Prostate gland (tissue), 2 donors: ENCODE measurements around the gene MCM10. TPM values are rescaled to one million over a fixed set of nuclear protein-coding genes. Genes with fewer than 3 reads are reported as not detected.
"Not testable (repeated sequence)": the region's sequence is repeated elsewhere in the genome, so short reads cannot be mapped to it uniquely, and the experiment has no call there.

Experiments used
- DNase-seq: peaks from one replicate; pipeline ENCODE4 v3.0.0-alpha.2; 2019; ENCODE audit warnings: low spot score
- H3K27ac ChIP-seq, 2 donors: fragments of 200-600 bp; sonication (generic); 2 replicates each; pipeline ENCODE4 v1.5.1; 2017 to 2019
- H3K27me3 ChIP-seq: fragments of 200-600 bp; sonication (generic); replicated peaks from 2 replicates; pipeline ENCODE4 v1.5.1; 2019; ENCODE audit not compliant: insufficient read depth
- H3K36me3 ChIP-seq, 2 donors: fragments of 200-600 bp; sonication (generic); 1 replicate in 1 of 2; 2 replicates in 1 of 2; pipeline versions ENCODE4 v1.5.1 to v1.8.1; 2017 to 2019
- H3K4me1 ChIP-seq: fragments of 200-600 bp; sonication (generic); replicated peaks from 2 replicates; pipeline ENCODE4 v1.5.1; 2019
- H3K4me3 ChIP-seq, 2 donors: fragments of 200-600 bp; sonication (generic); 2 replicates each; pipeline ENCODE4 v1.5.1; 2017 to 2019
- H3K9me3 ChIP-seq: fragments of 200-600 bp; sonication (generic); 2 replicates; pipeline ENCODE4 v1.5.1; 2017
- POLR2A ChIP-seq: fragments of 450-650 bp; IDR thresholded peaks from one replicate; pipeline ENCODE4 v1.6.1; 2016; ENCODE audit warnings: antibody characterized with exemption, mild to moderate bottlenecking
- POLR2AphosphoS5 ChIP-seq: sonication (generic); formaldehyde crosslinking; IDR thresholded peaks from one replicate; pipeline ENCODE4 v1.6.1; 2017; ENCODE audit warnings: antibody characterized with exemption
- WGBS: methylation state at CpG from one replicate; pipeline ENCODE4 v1.1.5; 2018; 5-methylcytosine and 5-hydroxymethylcytosine counted together
- intact Hi-C: fragments of 100-400 bp; cut with DNase I; formaldehyde crosslinking; loops from one replicate; pipeline ENCODE4 v1.14.2; 2022
- total RNA-seq, 2 donors: library from RNA; depleted of rRNA; stranded (reverse); fragments of >200 nt; gene quantifications; one replicate each; pipeline ENCODE4 v1.1.0, GENCODE V29; 2016
- TF ChIP-seq, protein P1 (sequence below), 4 experiments: fragments of 200-600 bp in 2 of 4; fragments of 450-650 bp in 2 of 4; sonication (generic) in 2 of 4; IDR thresholded peaks; 1 replicate in 3 of 4; 2 replicates in 1 of 4; pipeline ENCODE4 v1.5.1; 2016 to 2019; ENCODE audit warnings: antibody characterized with exemption in 4 of 4, mild to moderate bottlenecking in 2 of 4, moderate library complexity in 2 of 4

Gene MCM10
- total RNA-seq, 2 donors from 2014 or later: 0.55 to 1.6 TPM

DNA sequence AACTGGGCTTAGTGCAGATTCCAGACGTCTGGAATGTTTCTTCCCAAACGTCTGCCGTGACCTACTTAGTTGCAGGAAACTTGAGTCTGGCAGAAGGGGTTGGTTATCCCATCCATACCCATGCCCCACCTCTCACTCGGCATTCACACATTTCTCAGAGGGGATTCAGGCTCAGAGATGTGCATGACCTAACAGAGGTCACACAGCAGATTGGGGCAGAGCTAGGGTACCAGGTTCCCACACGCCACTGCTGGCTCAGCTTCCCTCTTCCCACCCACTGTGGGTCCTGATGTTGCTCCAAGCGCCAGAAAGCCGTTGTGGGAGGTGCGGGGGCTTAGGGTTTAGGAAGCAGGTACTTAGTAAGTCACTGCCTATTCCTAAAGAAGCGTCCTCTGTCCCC, 69.8 kb downstream of the MCM10 start:
- H3K36me3 ChIP-seq: no peaks in the 10 kb centered on the region
- H3K9me3 ChIP-seq: no peaks in the 10 kb centered on the region
- H3K27me3 ChIP-seq: peaks cover 2% of the 10 kb centered on the region
- no peak for DNase-seq
- H3K4me3 ChIP-seq: no peak overlapping the region
- H3K4me1 ChIP-seq: no peaks in the 10 kb centered on the region
- no peak overlapping the region for H3K27ac ChIP-seq
- 57% methylated on average over 9 of the region's 9 CpGs for WGBS
- TF ChIP-seq POLR2A (no peak), POLR2AphosphoS5 (no peak)
- TF ChIP-seq, protein P1, sequence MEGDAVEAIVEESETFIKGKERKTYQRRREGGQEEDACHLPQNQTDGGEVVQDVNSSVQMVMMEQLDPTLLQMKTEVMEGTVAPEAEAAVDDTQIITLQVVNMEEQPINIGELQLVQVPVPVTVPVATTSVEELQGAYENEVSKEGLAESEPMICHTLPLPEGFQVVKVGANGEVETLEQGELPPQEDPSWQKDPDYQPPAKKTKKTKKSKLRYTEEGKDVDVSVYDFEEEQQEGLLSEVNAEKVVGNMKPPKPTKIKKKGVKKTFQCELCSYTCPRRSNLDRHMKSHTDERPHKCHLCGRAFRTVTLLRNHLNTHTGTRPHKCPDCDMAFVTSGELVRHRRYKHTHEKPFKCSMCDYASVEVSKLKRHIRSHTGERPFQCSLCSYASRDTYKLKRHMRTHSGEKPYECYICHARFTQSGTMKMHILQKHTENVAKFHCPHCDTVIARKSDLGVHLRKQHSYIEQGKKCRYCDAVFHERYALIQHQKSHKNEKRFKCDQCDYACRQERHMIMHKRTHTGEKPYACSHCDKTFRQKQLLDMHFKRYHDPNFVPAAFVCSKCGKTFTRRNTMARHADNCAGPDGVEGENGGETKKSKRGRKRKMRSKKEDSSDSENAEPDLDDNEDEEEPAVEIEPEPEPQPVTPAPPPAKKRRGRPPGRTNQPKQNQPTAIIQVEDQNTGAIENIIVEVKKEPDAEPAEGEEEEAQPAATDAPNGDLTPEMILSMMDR (IDR thresholded peaks at IDR 0.05): no peak
- intact Hi-C loops: no loop called here

DNA sequence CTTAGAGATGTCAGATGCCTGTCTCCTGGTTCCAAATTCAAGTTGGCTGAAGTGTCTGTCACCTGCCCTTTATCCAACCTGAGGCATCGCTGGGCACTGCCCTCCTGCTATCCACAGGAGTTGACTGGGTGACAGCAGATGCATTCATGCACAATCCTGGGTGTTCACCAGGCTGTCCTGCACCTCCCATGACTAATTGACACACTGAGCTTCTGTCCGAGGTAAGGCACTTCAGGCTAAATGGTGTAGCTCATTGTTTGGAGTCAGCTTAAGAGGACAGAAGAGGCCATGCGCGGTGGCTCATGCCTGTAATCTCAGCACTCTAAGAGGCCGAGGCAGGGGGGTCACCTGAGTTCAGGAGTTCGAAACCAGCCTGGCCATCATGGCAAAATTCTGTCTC, 70.5 kb downstream of the MCM10 start:
- no peak overlapping the region for H3K27ac ChIP-seq
- no peak for TF ChIP-seq POLR2A
- no peak for TF ChIP-seq POLR2AphosphoS5
- TF ChIP-seq, protein P1 (IDR thresholded peaks at IDR 0.05): no peak
- no peak for DNase-seq
- no peak overlapping the region for H3K4me3 ChIP-seq
- WGBS: 87% methylated on average over 6 of the region's 6 CpGs
- peaks cover 2% of the 10 kb centered on the region for H3K27me3 ChIP-seq
- no peaks in the 10 kb centered on the region for H3K4me1 ChIP-seq
- intact Hi-C loops: no loop called here
- no peaks in the 10 kb centered on the region for H3K36me3 ChIP-seq
- no peaks in the 10 kb centered on the region for H3K9me3 ChIP-seq

DNA sequence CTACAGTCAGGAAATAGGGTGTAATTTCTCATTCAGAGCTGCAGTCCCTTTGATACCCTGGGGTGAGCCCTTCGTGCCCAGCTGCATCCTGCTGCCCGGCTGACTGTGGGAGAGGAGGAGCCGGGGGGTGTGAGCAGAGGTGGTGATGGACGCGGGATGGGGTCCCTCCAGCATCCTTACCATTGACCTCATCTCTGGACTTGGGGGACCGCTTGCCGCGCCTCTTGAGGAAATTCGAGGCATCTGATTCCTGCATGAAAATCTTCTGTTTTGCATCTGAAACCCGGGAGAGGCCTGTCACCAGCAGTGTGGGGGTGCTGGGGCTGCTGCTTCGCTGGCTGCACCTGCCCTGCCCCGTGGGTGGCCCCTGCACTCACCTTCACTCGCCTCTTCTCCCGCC, 72.0 kb downstream of the MCM10 start:
- Histone ChIP-seq H3K4me3 (no peak overlapping the region), H3K36me3 (no peaks in the 10 kb centered on the region), H3K27ac (no peak overlapping the region), H3K27me3 (peaks cover 2% of the 10 kb centered on the region), H3K4me1 (no peaks in the 10 kb centered on the region), H3K9me3 (no peaks in the 10 kb centered on the region)
- TF ChIP-seq POLR2AphosphoS5 (no peak), POLR2A (no peak)
- TF ChIP-seq, protein P1 (IDR thresholded peaks at IDR 0.05): no peak
- no peak for DNase-seq
- 61% methylated on average over 13 of the region's 14 CpGs for WGBS
- intact Hi-C loops: no loop called here

DNA sequence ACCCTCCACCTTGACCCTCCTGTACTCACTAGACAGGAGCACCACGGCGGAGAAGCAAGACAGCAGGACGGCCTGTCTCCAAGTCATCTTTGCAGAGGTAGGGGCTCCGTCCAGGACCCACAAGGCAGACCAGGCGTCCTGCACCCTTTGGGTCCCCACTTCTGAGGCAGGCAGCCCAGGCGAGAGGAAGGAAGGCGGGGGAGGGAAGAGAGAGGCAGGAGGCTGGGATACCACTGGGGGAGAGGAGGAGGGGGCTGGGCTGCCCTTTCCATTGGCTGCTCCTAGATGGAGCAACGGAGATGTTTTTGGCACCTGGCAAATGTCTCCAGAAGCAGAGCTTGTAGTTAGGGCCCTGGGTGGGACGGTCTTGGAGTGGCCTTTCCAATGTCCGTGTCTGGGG, 72.8 kb downstream of the MCM10 start, which contains the start of gene UCMA:
Gene UCMA, minus strand, starts transcription at position 203 of the 400 bp plus-strand sequence. Its CDS starts 116 bp downstream, at position 87.
- WGBS: 67% methylated on average over 10 of the region's 10 CpGs
- Histone ChIP-seq H3K27ac (no peak within 1 kb of the TSS), H3K4me1 (no peaks in the 10 kb centered on the region), H3K4me3 (no peak within 1 kb of the TSS), H3K27me3 (peaks cover 2% of the 10 kb centered on the region), H3K36me3 (no peaks in the 10 kb centered on the region), H3K9me3 (no peaks in the 10 kb centered on the region)
- DNase-seq: no peak
- TF ChIP-seq POLR2A (no peak), POLR2AphosphoS5 (no peak)
- TF ChIP-seq, protein P1 (IDR thresholded peaks at IDR 0.05): no peak
- intact Hi-C loops: no loop called here

DNA sequence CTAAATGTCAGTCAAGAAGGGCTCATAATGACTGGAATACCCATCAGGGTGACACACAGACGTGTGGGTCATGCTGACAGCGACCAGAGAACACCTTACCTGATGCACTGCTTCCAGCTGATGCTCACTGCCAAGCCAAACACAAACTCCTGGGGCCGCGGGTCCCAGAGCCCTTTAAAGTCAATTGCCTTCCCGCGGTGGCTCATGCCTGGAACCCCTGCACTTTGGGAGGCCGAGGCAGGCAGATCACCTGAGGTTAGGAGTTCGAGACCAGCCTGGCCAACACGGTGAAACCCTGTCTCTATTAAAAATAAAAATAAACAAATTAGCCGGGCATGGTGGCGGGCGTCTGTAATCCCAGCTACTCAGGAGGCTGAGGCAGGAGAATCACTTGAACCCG, 73.4 kb downstream of the MCM10 start:
- DNase-seq, H3K36me3 ChIP-seq, H3K4me1 ChIP-seq, H3K27ac ChIP-seq, H3K9me3 ChIP-seq, H3K27me3 ChIP-seq, intact Hi-C loops, H3K4me3 ChIP-seq: not testable (repeated sequence)
- 83% methylated on average over 13 of the region's 13 CpGs for WGBS
